Activated gamma-delta T cell treated with anti-CD3 and anti-CD28 coated beads, Interleukin-2, amount 50 U/mL, for 16 hours (primary cell): Measurements from ENCODE around the gene MRPS27.

Experiments
- DNase-seq: peaks from one replicate; pipeline ENCODE4 v3.0.0-alpha.2; 2020; ENCODE audit warnings: low read depth

MRPS27 gene

GRCh38 chr5:72231991-72232703 is 87.9 kb downstream of the MRPS27 start:
- DNase-seq, result peak; percentile 3

GRCh38 chr5:72228960-72229359 is 91.1 kb downstream of the MRPS27 start:
- no peak for DNase-seq

DNA sequence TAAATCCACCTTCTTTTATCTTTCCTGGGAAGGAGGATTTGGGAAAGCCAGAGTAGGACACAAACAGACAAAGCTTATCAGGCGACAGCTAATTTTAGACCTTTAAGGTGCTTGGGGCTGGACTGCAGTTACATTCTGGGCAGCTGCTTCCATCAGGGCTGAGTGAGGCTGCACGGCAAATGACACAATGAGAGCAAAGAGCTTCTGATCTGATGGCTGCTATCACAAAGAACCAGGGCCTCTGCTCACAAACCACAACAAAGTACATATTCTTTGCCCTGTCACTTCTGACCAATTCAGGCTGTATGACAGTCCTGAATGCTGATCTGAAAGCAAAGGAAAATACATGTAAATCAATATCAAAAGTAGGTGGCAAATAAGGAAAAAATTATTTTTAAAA is 93.1 kb downstream of the MRPS27 start:
- no peak for DNase-seq

- DNase-seq, result no peak
These were observed 94.3 kb downstream of the MRPS27 start for GRCh38 chr5:72225741-72226140.

GRCh38 chr5:72224946-72225463 is 95.0 kb downstream of the MRPS27 start:
- DNase-seq, result no peak

- no peak for DNase-seq
These were observed 96.7 kb downstream of the MRPS27 start for GRCh38 chr5:72223371-72223770.

DNA sequence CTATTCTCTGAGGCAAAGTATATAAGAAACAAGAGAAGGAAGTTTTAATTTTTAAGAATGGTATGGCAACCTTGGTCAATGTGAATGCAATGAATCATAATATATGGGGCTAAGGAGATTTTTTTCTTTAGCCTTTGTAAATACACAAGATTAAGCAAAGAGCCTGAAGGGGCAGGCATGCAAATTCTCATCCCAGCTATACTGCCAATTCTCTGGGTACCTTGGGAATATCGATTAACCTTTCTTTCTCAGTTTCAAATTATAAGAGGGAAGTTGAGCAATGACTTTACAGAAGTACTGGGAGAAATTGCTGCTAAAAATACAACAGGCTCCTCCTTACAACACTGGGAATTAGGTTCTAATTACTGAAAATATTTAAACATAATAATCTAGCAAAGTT is 97.5 kb downstream of the MRPS27 start:
- DNase-seq, result no peak

- DNase-seq, result no peak
These were observed 98.5 kb downstream of the MRPS27 start for GRCh38 chr5:72221541-72221940.

GRCh38 chr5:72221099-72221498 is 98.9 kb downstream of the MRPS27 start:
- no peak for DNase-seq

GRCh38 chr5:72216756-72217155 is 103.3 kb downstream of the MRPS27 start:
- DNase-seq, result no peak

DNA sequence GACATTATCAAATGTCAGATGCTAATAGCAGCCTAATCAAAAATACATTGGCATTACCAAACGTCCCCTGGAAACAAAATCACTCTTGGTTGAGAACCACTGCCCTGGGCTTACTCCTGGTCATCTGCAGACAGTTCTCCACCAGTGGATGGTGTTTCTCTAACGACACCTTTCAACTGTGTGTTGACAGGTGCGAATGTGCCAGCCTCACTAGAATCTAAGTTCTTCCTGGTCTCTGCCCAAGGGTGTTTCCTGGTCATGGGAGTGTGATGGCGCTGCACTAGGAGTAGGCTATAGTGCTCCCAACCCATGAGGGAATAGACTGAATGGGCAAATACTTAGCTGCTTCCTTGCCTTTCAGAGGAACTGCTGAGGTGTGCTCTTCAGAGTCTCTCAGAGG is 105.9 kb downstream of the MRPS27 start:
- DNase-seq, result no peak

GRCh38 chr5:72213482-72213881 is 106.6 kb downstream of the MRPS27 start:
- no peak for DNase-seq

DNA sequence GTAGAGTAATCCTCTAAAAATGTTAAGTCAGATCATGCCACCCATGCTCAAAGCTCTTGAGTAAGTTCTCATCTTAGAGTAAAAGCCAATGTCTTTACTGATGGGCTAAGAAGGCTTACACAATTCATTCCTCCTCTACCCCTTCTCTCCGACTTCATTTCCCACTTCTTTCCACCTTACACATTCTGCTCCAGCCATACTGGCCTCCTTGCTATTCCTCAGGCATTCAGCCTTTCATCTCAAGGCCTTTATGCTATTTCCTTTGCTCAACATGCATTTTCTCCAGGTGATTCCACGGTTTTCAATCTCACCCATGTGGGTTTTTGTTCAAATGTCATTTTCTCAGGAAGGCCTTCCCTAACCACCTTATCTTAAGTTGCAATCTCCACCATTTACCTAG is 107.9 kb downstream of the MRPS27 start:
- DNase-seq, result no peak

GRCh38 chr5:72210888-72211678 is 109.0 kb downstream of the MRPS27 start:
- DNase-seq, result no peak

- no peak for DNase-seq
These were observed 110.6 kb downstream of the MRPS27 start for GRCh38 chr5:72209147-72210115.

DNA sequence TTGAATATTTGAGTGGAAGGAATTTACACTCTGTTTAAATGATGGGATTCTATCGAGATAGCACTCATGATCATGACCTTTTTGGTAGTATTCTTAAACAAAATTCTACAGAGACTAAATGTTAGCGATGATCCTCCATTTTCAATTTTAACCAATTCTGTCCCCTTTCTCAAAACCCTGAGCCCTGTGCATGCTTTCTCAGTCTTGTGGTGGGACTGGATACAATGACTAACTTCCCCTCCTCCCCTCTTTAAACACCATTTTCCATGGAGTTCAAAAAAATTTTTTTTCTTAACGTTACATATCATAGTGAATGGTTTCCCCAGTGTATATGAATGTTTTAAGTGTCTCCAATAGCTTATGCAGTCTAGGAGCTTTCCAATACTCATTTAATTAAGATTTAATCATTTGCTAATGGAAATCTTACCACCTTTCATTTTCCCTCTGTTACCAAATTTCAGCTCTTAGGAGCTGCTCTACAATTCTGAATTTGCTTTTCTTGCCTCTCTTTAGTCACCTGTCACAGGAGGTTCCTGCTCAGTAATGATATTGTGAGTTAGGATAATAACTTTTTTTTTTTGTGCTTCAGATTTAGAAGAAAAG is 111.6 kb downstream of the MRPS27 start:
- no peak for DNase-seq

GRCh38 chr5:72206994-72207393 is 113.0 kb downstream of the MRPS27 start:
- DNase-seq, result no peak

GRCh38 chr5:72206160-72206559 is 113.9 kb downstream of the MRPS27 start:
- no peak for DNase-seq

DNA sequence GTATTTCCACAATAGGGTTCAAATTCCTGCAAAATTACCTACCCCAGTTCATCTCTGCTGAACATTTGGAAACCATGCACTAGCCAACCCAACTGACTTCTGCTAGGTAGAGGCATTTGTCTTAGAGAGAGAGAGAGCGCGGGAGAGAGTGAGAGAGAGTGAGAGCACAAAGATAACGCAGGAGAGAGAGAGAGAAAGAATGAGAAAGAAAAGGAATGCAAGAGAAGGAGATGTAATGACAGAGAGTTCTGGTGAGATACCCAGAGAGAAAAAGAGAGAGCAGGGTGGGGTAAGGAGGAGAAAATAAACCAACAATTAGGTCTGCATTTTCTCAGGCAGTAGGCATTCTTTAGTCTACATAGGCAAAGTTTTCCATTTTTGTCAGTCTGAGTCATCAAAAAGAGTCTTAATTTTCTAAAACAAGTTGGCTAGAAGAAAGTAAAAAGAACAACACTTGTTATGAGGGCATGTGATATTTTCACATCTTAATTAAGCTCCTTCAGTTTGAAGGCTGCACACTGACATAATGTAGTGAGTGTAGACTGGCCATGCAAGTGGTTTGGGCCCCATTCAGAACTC is 114.5 kb downstream of the MRPS27 start:
- no peak for DNase-seq

DNA sequence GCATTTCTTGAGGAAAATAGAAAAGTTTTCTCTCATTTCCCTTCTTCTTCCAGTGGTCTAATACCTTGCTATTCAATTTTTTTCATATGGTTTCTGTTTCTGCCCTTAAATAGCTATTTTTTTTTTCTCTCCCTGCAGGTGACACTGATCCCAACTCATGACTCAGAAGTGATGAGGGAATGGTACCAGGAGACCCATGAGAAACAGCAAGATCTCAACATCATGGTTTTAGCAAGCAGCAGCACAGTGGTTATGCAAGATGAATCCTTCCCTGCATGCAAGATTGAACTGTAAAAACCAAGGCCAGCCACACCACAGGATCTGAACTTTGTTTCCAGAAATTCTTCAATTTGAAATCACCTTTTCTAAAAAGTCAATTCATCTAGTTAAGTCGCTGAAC is 115.1 kb downstream of the MRPS27 start:
- no peak for DNase-seq

- no peak for DNase-seq
These were observed 116.7 kb downstream of the MRPS27 start for GRCh38 chr5:72203251-72203845.
